Measurements from ENCODE around the gene MGST2.

GRCh38 chr4:139665690-139666529, at the start of gene MGST2:
- TF ChIP-seq, protein P1, sequence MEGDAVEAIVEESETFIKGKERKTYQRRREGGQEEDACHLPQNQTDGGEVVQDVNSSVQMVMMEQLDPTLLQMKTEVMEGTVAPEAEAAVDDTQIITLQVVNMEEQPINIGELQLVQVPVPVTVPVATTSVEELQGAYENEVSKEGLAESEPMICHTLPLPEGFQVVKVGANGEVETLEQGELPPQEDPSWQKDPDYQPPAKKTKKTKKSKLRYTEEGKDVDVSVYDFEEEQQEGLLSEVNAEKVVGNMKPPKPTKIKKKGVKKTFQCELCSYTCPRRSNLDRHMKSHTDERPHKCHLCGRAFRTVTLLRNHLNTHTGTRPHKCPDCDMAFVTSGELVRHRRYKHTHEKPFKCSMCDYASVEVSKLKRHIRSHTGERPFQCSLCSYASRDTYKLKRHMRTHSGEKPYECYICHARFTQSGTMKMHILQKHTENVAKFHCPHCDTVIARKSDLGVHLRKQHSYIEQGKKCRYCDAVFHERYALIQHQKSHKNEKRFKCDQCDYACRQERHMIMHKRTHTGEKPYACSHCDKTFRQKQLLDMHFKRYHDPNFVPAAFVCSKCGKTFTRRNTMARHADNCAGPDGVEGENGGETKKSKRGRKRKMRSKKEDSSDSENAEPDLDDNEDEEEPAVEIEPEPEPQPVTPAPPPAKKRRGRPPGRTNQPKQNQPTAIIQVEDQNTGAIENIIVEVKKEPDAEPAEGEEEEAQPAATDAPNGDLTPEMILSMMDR (conservative IDR thresholded peaks at IDR 0.05; ENCODE audit: low read length): no peak
- TF ChIP-seq EZH2phosphoT487 (IDR thresholded peaks at IDR 0.05; ENCODE audit: borderline replicate concordance): no peak
